ENCODE measurements around the gene GFAP.

GRCh38 chr17:44877121-44877520 lies 38.2 kb downstream of the GFAP start:
- TF ChIP-seq CTCF (IDR thresholded peaks at IDR 0.05) (no peak), POLR2A (IDR thresholded peaks at IDR 0.05) (no peak)

All from heart left ventricle (tissue), 13 donors.